K562 (cell line): ENCODE measurements around the gene USP12. TPM values are rescaled to one million over a fixed set of nuclear protein-coding genes. Genes with fewer than 3 reads are reported as not detected.

Source experiments
- ATAC-seq: fragments of 200-7000 bp; cut with Tn5 transposase; 3 replicates; pipeline ENCODE4 v1.9.1; 2020; ENCODE audit warnings: moderate library complexity
- BruUV-seq: library from RNA; stranded (reverse); fragments of 400-500 nt; replicated peaks from 2 replicates; lab custom pipeline; 2021; lab: Mats Ljungman, UMichigan
- CTCF ChIA-PET: fragments of 300-600 bp; formaldehyde crosslinking; extraction: SDS; loops from one replicate; lab custom pipeline; 2021; ENCODE audit warnings: low intra/inter-chr PET ratio; lab: Yijun Ruan, JAX
- POLR2A ChIA-PET: fragments of 300-600, 350-650 bp; sonication (Branson Sonifier 250); formaldehyde crosslinking; extraction: SDS; loops from one replicate; lab custom pipeline; 2021; ENCODE audit warnings: antibody characterized with exemption, inconsistent platforms; lab: Yijun Ruan, JAX
- DNase-seq, 4 experiments: peaks; one replicate each; pipeline versions ENCODE4 v3.0.0 to v3.0.0-alpha.2; 2011 to 2018; ENCODE audit warnings: low spot score in 3 of 4, mixed read lengths in 3 of 4; ENCODE audit errors: extremely low read depth in 1 of 4
- FAIRE-seq: peaks from 2 replicates; lab custom pipeline; 2011; peaks lifted over from hg19 to GRCh38; lab: Jason Lieb, UNC
- H2AFZ ChIP-seq: 2 replicates; pipeline ENCODE4 v1.6.0; 2011; ENCODE audit warnings: low read depth, low read length, control low read depth, inconsistent platforms
- H3K27ac ChIP-seq: fragments of 200-600 bp; 3 replicates; pipeline ENCODE4 v1.8.0; 2011; ENCODE audit warnings: low read depth, mild to moderate bottlenecking, control low read depth, inconsistent platforms, low read length, moderate library complexity, mixed read lengths; ENCODE audit errors: extremely low read depth
- H3K27me3 ChIP-seq, 2 experiments: fragments of 300-600 bp in 1 of 2; 2 replicates in 1 of 2; 3 replicates in 1 of 2; pipeline versions ENCODE4 v1.6.0 to v1.8.0; 2011; ENCODE audit warnings: inconsistent platforms in 2 of 2, low read length in 2 of 2, mild to moderate bottlenecking in 1 of 2, mixed read lengths in 1 of 2, moderate library complexity in 1 of 2; ENCODE audit not compliant: control insufficient read depth in 2 of 2, insufficient read depth in 2 of 2
- H3K36me3 ChIP-seq: fragments of 300-600 bp; 3 replicates; pipeline ENCODE4 v1.8.0; 2011; ENCODE audit warnings: mild to moderate bottlenecking, low read length, inconsistent platforms; ENCODE audit not compliant: control insufficient read depth, insufficient read depth
- H3K4me1 ChIP-seq, 2 experiments: fragments of 200-600 bp in 1 of 2; replicated peaks in 1 of 2; 2 replicates in 1 of 2; 3 replicates in 1 of 2; pipeline versions ENCODE4 v1.5.1 to v1.8.0; 2011; ENCODE audit warnings: inconsistent platforms in 2 of 2, low read length in 2 of 2, mild to moderate bottlenecking in 1 of 2, mixed read lengths in 1 of 2, moderate library complexity in 1 of 2; ENCODE audit not compliant: control insufficient read depth in 2 of 2, insufficient read depth in 2 of 2
- H3K4me2 ChIP-seq: 2 replicates; pipeline ENCODE4 v1.6.1; 2011; ENCODE audit warnings: low read length, control low read depth, inconsistent platforms, mixed read lengths; ENCODE audit not compliant: insufficient read depth
- H3K4me3 ChIP-seq: fragments of 200-600 bp; sonication (generic), shearing (Covaris generic); 2 replicates; pipeline ENCODE4 v1.5.1; 2016; ENCODE audit warnings: control low read depth, inconsistent platforms
- H3K79me2 ChIP-seq: fragments of 200-600 bp; 3 replicates; pipeline ENCODE4 v1.8.0; 2011; ENCODE audit warnings: low read length, inconsistent platforms; ENCODE audit not compliant: control insufficient read depth, insufficient read depth
- H3K9ac ChIP-seq, 2 experiments: 2 replicates each; pipeline versions ENCODE4 v1.6.0 to v1.6.1; 2011; ENCODE audit warnings: low read depth in 2 of 2, low read length in 2 of 2, control low read depth in 1 of 2, inconsistent platforms in 1 of 2, mild to moderate bottlenecking in 1 of 2, mixed read lengths in 1 of 2; ENCODE audit not compliant: insufficient read depth in 1 of 2
- H3K9me1 ChIP-seq: one replicate; pipeline ENCODE4 v1.6.0; 2011; ENCODE audit warnings: inconsistent platforms, mild to moderate bottlenecking, low read length, moderate library complexity; ENCODE audit not compliant: control insufficient read depth, insufficient read depth
- H3K9me3 ChIP-seq: replicated peaks from 2 replicates; pipeline ENCODE4 v1.5.1; 2011; ENCODE audit warnings: low read depth, low read length, inconsistent platforms; ENCODE audit not compliant: control insufficient read depth, insufficient read depth
- H4K20me1 ChIP-seq: replicated peaks from 2 replicates; pipeline ENCODE4 v1.6.1; 2011; ENCODE audit warnings: low read length, inconsistent platforms, mixed read lengths; ENCODE audit not compliant: control insufficient read depth, insufficient read depth
- BRD4 ChIP-seq: fragments of 200-600 bp; sonication (generic); IDR thresholded peaks from 2 replicates; pipeline ENCODE4 v1.6.1; 2017; ENCODE audit warnings: inconsistent platforms
- CHD4 ChIP-seq: fragments of 200-600 bp; sonication (generic); IDR thresholded peaks from 3 replicates; pipeline ENCODE4 v1.6.1; 2012; ENCODE audit warnings: low read depth, mild to moderate bottlenecking, mixed read lengths, low read length, inconsistent platforms; ENCODE audit not compliant: insufficient read depth, insufficient replicate concordance, poor library complexity, severe bottlenecking
- FOXK2 ChIP-seq, 2 experiments: fragments of 450-650 bp; IDR thresholded peaks in 1 of 2; conservative IDR thresholded peaks in 1 of 2; 2 replicates each; pipeline ENCODE4 v1.6.1; 2016; ENCODE audit warnings: low read depth in 2 of 2, mild to moderate bottlenecking in 1 of 2
- LCOR ChIP-seq: sonication (generic); formaldehyde crosslinking; IDR thresholded peaks from 2 replicates; pipeline ENCODE4 v1.8.0; 2022; ENCODE audit warnings: mild to moderate bottlenecking, missing genetic modification reagents
- MLX ChIP-seq, 2 experiments: fragments of 450-650 bp in 1 of 2; sonication (generic) in 1 of 2; formaldehyde crosslinking; conservative IDR thresholded peaks; 2 replicates each; pipeline versions ENCODE4 v1.4.0 to v1.8.1; 2020 to 2022; ENCODE audit warnings: mild to moderate bottlenecking in 1 of 2, missing genetic modification reagents in 1 of 2
- RBBP5 ChIP-seq: fragments of 200-600 bp; sonication (generic); IDR thresholded peaks from 2 replicates; pipeline ENCODE4 v1.6.1; 2012; ENCODE audit warnings: borderline replicate concordance, mild to moderate bottlenecking, low read length, control low read depth, inconsistent platforms; ENCODE audit not compliant: insufficient read depth, poor library complexity, severe bottlenecking
- UBTF ChIP-seq, 2 experiments: IDR thresholded peaks; 2 replicates each; pipeline ENCODE4 v1.6.1; 2012; ENCODE audit warnings: improper control_type of control experiment in 2 of 2, low read depth in 2 of 2, low read length in 2 of 2, borderline replicate concordance in 1 of 2
- ZFX ChIP-seq: sonication (generic); formaldehyde crosslinking; IDR thresholded peaks from 2 replicates; pipeline ENCODE4 v1.8.0; 2022; ENCODE audit warnings: mild to moderate bottlenecking, missing genetic modification reagents, moderate library complexity
- WGBS: fragments of 100-300 bp; shearing (Covaris generic); methylation state at CpG from one replicate; pipeline ENCODE4 v1.1.6; 2016; ENCODE audit warnings: low coverage, mixed read lengths; ENCODE audit not compliant: insufficient coverage; ENCODE audit errors: missing lambda C conversion rate; 5-methylcytosine and 5-hydroxymethylcytosine counted together
- in situ Hi-C: fragments of 300-500 bp; cut with MboI; formaldehyde crosslinking; loops from 4 replicates; pipeline ENCODE4 v1.15.0; 2018; ENCODE audit warnings: inconsistent platforms, mixed read lengths
- intact Hi-C: fragments of 100-400 bp; cut with micrococcal nuclease; formaldehyde crosslinking; loops from 2 replicates; pipeline ENCODE4 v1.14.2; 2022
- polyA plus RNA-seq, 8 experiments: library from polyadenylated mRNA; depleted of rRNA in 4 of 8; stranded (reverse) in 5 of 8; unstranded in 3 of 8; fragments of >200 nt; fragmentation: Nextera tagmentation in 2 of 8; fragmentation: Illumina TruSeq in 1 of 8; extraction: Ambion mirVana in 2 of 8; extraction: Trizol in 1 of 8; gene quantifications; 2 replicates each; pipeline versions ENCODE4 v1.2.1 to v1.2.3, GENCODE V29; 2011 to 2014; ENCODE audit warnings: inconsistent platforms in 1 of 8, missing spikeins in 1 of 8
- total RNA-seq, 7 experiments: library from RNA; depleted of rRNA in 6 of 7; stranded (reverse); fragments of >200 nt in 6 of 7; fragmentation: Illumina TruSeq in 2 of 7; extraction: Trizol in 2 of 7; gene quantifications; 2 replicates each; pipeline versions ENCODE4 v1.2.1 to v1.2.3, GENCODE V29; 2011 to 2021; ENCODE audit warnings: low replicate concordance in 1 of 7
- TF ChIP-seq, protein P1 (sequence below), 2 experiments: fragments of 450-650 bp in 1 of 2; sonication (generic) in 1 of 2; formaldehyde crosslinking in 1 of 2; IDR thresholded peaks in 1 of 2; conservative IDR thresholded peaks in 1 of 2; 2 replicates each; pipeline versions ENCODE4 v1.6.1 to v1.8.1; 2016 to 2023; ENCODE audit warnings: mild to moderate bottlenecking in 2 of 2, moderate library complexity in 2 of 2, inconsistent platforms in 1 of 2, missing genetic modification reagents in 1 of 2
- TF ChIP-seq, protein P2 (sequence below): sonication (generic); formaldehyde crosslinking; IDR thresholded peaks from 2 replicates; pipeline ENCODE4 v1.8.0; 2022; ENCODE audit warnings: mild to moderate bottlenecking, low read depth, missing genetic modification reagents
- TF ChIP-seq, protein P3 (sequence below): sonication (generic); formaldehyde crosslinking; IDR thresholded peaks from 2 replicates; pipeline ENCODE4 v1.8.0; 2023; ENCODE audit warnings: mild to moderate bottlenecking, missing genetic modification reagents

Gene USP12
- total and polyA plus RNA-seq, 9 of the 15 experiments (the other 6 are each of a cell fraction or from before 2014, with no cell fraction given): 1.8 to 20.5 (median 13.3) TPM

DNA sequence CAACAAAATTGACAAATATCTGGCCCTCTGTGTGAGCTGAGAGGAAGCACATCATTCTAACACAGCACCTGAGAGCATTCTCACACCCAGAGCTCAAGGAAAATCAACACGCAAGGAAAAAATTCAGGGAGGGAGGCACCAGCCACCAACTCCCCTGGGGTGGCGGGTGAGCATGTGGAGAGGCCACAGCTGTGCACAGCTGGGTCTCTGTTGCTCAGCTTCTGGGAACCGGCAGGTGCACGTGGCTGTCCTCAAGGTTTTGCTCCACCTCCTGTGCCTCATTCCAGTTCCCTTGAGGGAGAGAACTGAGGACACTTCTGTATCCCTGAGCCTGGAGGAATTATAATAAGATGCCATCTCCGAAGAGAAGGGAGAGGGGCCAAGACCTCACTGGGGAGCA is 134.0 kb downstream of the USP12 start:
- Histone ChIP-seq H3K9me3 (no peaks in the 10 kb centered on the region), H3K4me3 (no peak overlapping the region), H3K9me1 (no peaks in the 10 kb centered on the region), H3K36me3 (no peaks in the 10 kb centered on the region), H3K79me2 (no peaks in the 10 kb centered on the region), H3K27ac (no peak overlapping the region), H3K9ac (no peak overlapping the region), H4K20me1 (no peaks in the 10 kb centered on the region), H3K4me1 (peaks cover 6 to 11% of the 10 kb centered on the region in 2 experiments; a peak in 4 of 5 replicates), H3K27me3 (peaks cover 0 to 7% of the 10 kb centered on the region in 2 experiments; a peak in 2 of 5 replicates), H3K4me2 (no peak overlapping the region), H2AFZ (peak overlapping the region; percentile 2; the same call in 1 of the 2 replicates)
- DNase-seq (no peak), ATAC-seq (no peak), FAIRE-seq (no peak)
- ChIA-PET CTCF (no interaction called here), POLR2A (no interaction called here)
- 23% methylated on average over 3 of the region's 5 CpGs for WGBS
- in situ Hi-C loops: no loop called here
- no TSS peak for BruUV-seq
- intact Hi-C loops: no loop called here
- TF ChIP-seq UBTF (IDR thresholded peaks at IDR 0.05; ENCODE audit: borderline replicate concordance in 1 of 2, low read depth in 2 of 2, low read length in 2 of 2) (no peak), LCOR (CRISPR knock-in tag) (no peak), RBBP5 (no peak), CHD4 (no peak), FOXK2 (conservative IDR thresholded peaks at IDR 0.05 in 1 of 2, IDR thresholded peaks at IDR 0.05 in 1 of 2; ENCODE audit: low read depth in 2 of 2) (no peak), MLX (CRISPR knock-in tag; conservative IDR thresholded peaks at IDR 0.05) (no peak), ZFX (CRISPR knock-in tag) (no peak), BRD4 (no peak)
- TF ChIP-seq, protein P1, sequence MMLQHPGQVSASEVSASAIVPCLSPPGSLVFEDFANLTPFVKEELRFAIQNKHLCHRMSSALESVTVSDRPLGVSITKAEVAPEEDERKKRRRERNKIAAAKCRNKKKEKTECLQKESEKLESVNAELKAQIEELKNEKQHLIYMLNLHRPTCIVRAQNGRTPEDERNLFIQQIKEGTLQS (IDR thresholded peaks at IDR 0.05): no peak
- TF ChIP-seq, protein P1 (CRISPR knock-in tag; conservative IDR thresholded peaks at IDR 0.05): no peak
- TF ChIP-seq, protein P2, sequence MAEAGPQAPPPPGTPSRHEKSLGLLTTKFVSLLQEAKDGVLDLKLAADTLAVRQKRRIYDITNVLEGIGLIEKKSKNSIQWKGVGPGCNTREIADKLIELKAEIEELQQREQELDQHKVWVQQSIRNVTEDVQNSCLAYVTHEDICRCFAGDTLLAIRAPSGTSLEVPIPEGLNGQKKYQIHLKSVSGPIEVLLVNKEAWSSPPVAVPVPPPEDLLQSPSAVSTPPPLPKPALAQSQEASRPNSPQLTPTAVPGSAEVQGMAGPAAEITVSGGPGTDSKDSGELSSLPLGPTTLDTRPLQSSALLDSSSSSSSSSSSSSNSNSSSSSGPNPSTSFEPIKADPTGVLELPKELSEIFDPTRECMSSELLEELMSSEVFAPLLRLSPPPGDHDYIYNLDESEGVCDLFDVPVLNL: no peak
- TF ChIP-seq, protein P3, sequence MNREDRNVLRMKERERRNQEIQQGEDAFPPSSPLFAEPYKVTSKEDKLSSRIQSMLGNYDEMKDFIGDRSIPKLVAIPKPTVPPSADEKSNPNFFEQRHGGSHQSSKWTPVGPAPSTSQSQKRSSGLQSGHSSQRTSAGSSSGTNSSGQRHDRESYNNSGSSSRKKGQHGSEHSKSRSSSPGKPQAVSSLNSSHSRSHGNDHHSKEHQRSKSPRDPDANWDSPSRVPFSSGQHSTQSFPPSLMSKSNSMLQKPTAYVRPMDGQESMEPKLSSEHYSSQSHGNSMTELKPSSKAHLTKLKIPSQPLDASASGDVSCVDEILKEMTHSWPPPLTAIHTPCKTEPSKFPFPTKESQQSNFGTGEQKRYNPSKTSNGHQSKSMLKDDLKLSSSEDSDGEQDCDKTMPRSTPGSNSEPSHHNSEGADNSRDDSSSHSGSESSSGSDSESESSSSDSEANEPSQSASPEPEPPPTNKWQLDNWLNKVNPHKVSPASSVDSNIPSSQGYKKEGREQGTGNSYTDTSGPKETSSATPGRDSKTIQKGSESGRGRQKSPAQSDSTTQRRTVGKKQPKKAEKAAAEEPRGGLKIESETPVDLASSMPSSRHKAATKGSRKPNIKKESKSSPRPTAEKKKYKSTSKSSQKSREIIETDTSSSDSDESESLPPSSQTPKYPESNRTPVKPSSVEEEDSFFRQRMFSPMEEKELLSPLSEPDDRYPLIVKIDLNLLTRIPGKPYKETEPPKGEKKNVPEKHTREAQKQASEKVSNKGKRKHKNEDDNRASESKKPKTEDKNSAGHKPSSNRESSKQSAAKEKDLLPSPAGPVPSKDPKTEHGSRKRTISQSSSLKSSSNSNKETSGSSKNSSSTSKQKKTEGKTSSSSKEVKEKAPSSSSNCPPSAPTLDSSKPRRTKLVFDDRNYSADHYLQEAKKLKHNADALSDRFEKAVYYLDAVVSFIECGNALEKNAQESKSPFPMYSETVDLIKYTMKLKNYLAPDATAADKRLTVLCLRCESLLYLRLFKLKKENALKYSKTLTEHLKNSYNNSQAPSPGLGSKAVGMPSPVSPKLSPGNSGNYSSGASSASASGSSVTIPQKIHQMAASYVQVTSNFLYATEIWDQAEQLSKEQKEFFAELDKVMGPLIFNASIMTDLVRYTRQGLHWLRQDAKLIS (CRISPR knock-in tag): no peak
